ENCODE data around the gene MITF. TPM values are rescaled to one million over a fixed set of nuclear protein-coding genes. Genes with fewer than 3 reads are reported as not detected.
"Not testable (repeated sequence)": the region's sequence is repeated elsewhere in the genome, so short reads cannot be mapped to it uniquely, and the experiment has no call there.

Gene MITF
- total RNA-seq, 1 donor from 2014 or later, result 28.8 TPM

GRCh38 chr3:69915726-69916125, 176.5 kb downstream of the MITF start:
- DNase-seq, result no peak

GRCh38 chr3:69920009-69920408, 180.7 kb downstream of the MITF start:
- not testable (repeated sequence) for DNase-seq

GRCh38 chr3:69921651-69922050, 182.4 kb downstream of the MITF start:
- DNase-seq, result no peak

GRCh38 chr3:69922521-69923000, 183.3 kb downstream of the MITF start:
- no peak for DNase-seq

GRCh38 chr3:69925506-69925905, 186.2 kb downstream of the MITF start:
- DNase-seq, result no peak

GRCh38 chr3:69926385-69926784, 187.1 kb downstream of the MITF start:
- no peak for DNase-seq

GRCh38 chr3:69927571-69927970, 188.3 kb downstream of the MITF start:
- no peak for DNase-seq

- no peak for DNase-seq
Measured at GRCh38 chr3:69929019-69929418, 189.8 kb downstream of the MITF start.

GRCh38 chr3:69930564-69930963, 191.3 kb downstream of the MITF start:
- no peak for DNase-seq

GRCh38 chr3:69932087-69932486, 192.8 kb downstream of the MITF start:
- no peak for DNase-seq

- DNase-seq, result no peak
Measured at GRCh38 chr3:69932501-69932900, 193.2 kb downstream of the MITF start.

- no peak for DNase-seq
Measured at GRCh38 chr3:69934398-69934797, 195.1 kb downstream of the MITF start.

GRCh38 chr3:69936266-69936665, 197.0 kb downstream of the MITF start:
- no peak for DNase-seq

GRCh38 chr3:69938061-69938460, 198.8 kb downstream of the MITF start:
- DNase-seq, result no peak

- no peak for DNase-seq
Measured at GRCh38 chr3:69938931-69939330, 199.7 kb downstream of the MITF start.

GRCh38 chr3:69941037-69941436, 201.8 kb downstream of the MITF start:
- DNase-seq, result no peak

GRCh38 chr3:69941439-69942176, 202.3 kb downstream of the MITF start:
- no peak for DNase-seq

- DNase-seq, result no peak
Measured at GRCh38 chr3:69944931-69945493, 205.7 kb downstream of the MITF start.

- DNase-seq, result peak; percentile 71
Measured at GRCh38 chr3:69948246-69948862, 209.1 kb downstream of the MITF start.

GRCh38 chr3:69951616-69952015, 212.4 kb downstream of the MITF start:
- DNase-seq, result no peak

- no peak for DNase-seq
Measured at GRCh38 chr3:69959581-69959980, 220.3 kb downstream of the MITF start.

- DNase-seq, result peak; percentile 43
Measured at GRCh38 chr3:69961706-69962439, 222.6 kb downstream of the MITF start.

- DNase-seq, result no peak
Measured at GRCh38 chr3:69963643-69964042, 224.4 kb downstream of the MITF start.
